Stimulated activated CD8-positive, alpha-beta memory T cell treated with anti-CD3 and anti-CD28 coated beads, Interleukin-15, amount 100 ng/mL, for 24 hours (primary cell): ENCODE measurements around the gene C3orf20.

Experiments
- DNase-seq: peaks from one replicate; pipeline ENCODE4 v3.0.0-alpha.2; 2020; ENCODE audit warnings: low read depth

The C3orf20 gene

GRCh38 chr3:14674841-14675240, at the start of gene C3orf20:
C3orf20 (plus strand) TSS chr3:14675141; CDS start chr3:14682714, 7,573 bp downstream.
- DNase-seq, result no peak

GRCh38 chr3:14625443-14625842, 49.5 kb upstream of the C3orf20 start:
- no peak for DNase-seq

- no peak for DNase-seq
Observed at GRCh38 chr3:14627815-14628214, 47.1 kb upstream of the C3orf20 start.

- no peak for DNase-seq
Observed at GRCh38 chr3:14628406-14628805, 46.5 kb upstream of the C3orf20 start.

- DNase-seq, result no peak
Observed at GRCh38 chr3:14630404-14631100, 44.4 kb upstream of the C3orf20 start.

GRCh38 chr3:14631101-14631497, 43.8 kb upstream of the C3orf20 start:
- no peak for DNase-seq

GRCh38 chr3:14631687-14632441, 43.1 kb upstream of the C3orf20 start:
- DNase-seq, result no peak

GRCh38 chr3:14632442-14632930, 42.5 kb upstream of the C3orf20 start:
- no peak for DNase-seq

GRCh38 chr3:14633417-14633816, 41.5 kb upstream of the C3orf20 start:
- no peak for DNase-seq

- DNase-seq, result no peak
Observed at GRCh38 chr3:14633819-14634424, 41.0 kb upstream of the C3orf20 start.

GRCh38 chr3:14634763-14635400, 40.1 kb upstream of the C3orf20 start:
- DNase-seq, result no peak

GRCh38 chr3:14636496-14637087, 38.3 kb upstream of the C3orf20 start:
- no peak for DNase-seq

- no peak for DNase-seq
Observed at GRCh38 chr3:14640157-14640562, 34.8 kb upstream of the C3orf20 start.

- DNase-seq, result no peak
Observed at GRCh38 chr3:14640734-14641133, 34.2 kb upstream of the C3orf20 start.

GRCh38 chr3:14641346-14641745, 33.6 kb upstream of the C3orf20 start:
- DNase-seq, result no peak

GRCh38 chr3:14645453-14645852, 29.5 kb upstream of the C3orf20 start:
- DNase-seq, result no peak

- DNase-seq, result no peak
Observed at GRCh38 chr3:14646131-14646573, 28.8 kb upstream of the C3orf20 start.

GRCh38 chr3:14646589-14647413, 28.1 kb upstream of the C3orf20 start:
- DNase-seq, result no peak

- DNase-seq, result no peak
Observed at GRCh38 chr3:14647976-14648955, 26.7 kb upstream of the C3orf20 start.

- no peak for DNase-seq
Observed at GRCh38 chr3:14649466-14649865, 25.5 kb upstream of the C3orf20 start.
